OCI-LY1 (cell line): ENCODE measurements around the gene S1PR2.

ENCODE experiments used
- CTCF ChIP-seq: fragments of 200-600 bp; sonication (generic), shearing (Covaris generic); IDR thresholded peaks from 2 replicates; pipeline ENCODE4 v1.5.1; 2017; ENCODE audit warnings: mild to moderate bottlenecking, antibody characterized with exemption, low read length, moderate library complexity, mixed read lengths
- EZH2 ChIP-seq: fragments of 200-600 bp; sonication (generic), shearing (Covaris generic); IDR thresholded peaks from 2 replicates; pipeline ENCODE4 v1.8.0; 2017; ENCODE audit warnings: borderline replicate concordance, mixed run types, mild to moderate bottlenecking, antibody characterized with exemption, low read length, moderate library complexity, mixed read lengths

- TF ChIP-seq CTCF = no peak
- TF ChIP-seq EZH2 = no peak
Observed at GRCh38 chr19:10203686-10204085, 27.4 kb downstream of the S1PR2 start.
